Activated T-helper 17 cell treated with anti-CD3 and anti-CD28 coated beads, Interleukin-2, amount 50 U/mL, for 72 hours (primary cell): ENCODE data around the gene FBXO15. TPM values are rescaled to one million over a fixed set of nuclear protein-coding genes. Genes with fewer than 3 reads are reported as not detected.

Source experiments
- total RNA-seq, 2 donors: library from RNA; stranded (reverse); gene quantifications; one replicate each; pipeline ENCODE4 v1.2.3, GENCODE V29; 2022

FBXO15 gene
- total RNA-seq, 2 donors from 2014 or later, result 0.35 to 2.6 TPM

Other genes starting within 250 kb of the FBXO15 start
- 10 to 100 TPM; 60.7 to 70.9 TPM for gene TIMM21, start 689 bp upstream of the FBXO15 start, total RNA-seq
- gene CYB5A, start 144.1 kb upstream of the FBXO15 start, total RNA-seq, result 10 to 100 TPM; 32.5 to 33.6 TPM
- gene C18orf63, start 168.0 kb upstream of the FBXO15 start, total RNA-seq, result not detected